HCEC 1CT (cell line): ENCODE data around the gene CASK.
A peak's percentile ranks its signal among the peaks of the same experiment; 100 is the strongest.

Experiments
- DNase-seq: peaks from one replicate; pipeline ENCODE4 v3.0.0-alpha.2; 2017

Gene CASK

GRCh38 chrX:41824551-41824950 is 98.8 kb downstream of the CASK start:
- DNase-seq: peak; percentile 73

DNA sequence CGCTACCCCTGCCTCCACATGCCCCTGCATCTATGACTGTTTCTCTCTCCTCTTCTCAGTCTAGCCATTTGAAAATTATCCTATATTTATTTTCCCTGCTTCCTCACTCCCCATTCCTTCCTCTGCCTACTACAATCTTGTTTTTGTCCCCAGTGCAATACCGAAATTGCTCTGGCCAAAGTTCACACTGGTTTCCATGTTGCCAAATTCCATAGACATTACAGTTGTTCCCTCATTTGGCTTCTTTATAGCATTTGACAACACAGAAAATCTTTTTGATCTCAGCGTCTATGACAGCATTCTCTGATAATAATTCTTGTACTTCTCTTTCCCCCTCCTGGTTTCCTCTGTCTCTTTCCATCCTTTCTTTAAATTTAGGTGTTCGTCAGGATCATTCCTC is 100.0 kb downstream of the CASK start:
- peak; percentile 36 for DNase-seq

GRCh38 chrX:41822892-41823291 is 100.5 kb downstream of the CASK start:
- DNase-seq: no peak

DNA sequence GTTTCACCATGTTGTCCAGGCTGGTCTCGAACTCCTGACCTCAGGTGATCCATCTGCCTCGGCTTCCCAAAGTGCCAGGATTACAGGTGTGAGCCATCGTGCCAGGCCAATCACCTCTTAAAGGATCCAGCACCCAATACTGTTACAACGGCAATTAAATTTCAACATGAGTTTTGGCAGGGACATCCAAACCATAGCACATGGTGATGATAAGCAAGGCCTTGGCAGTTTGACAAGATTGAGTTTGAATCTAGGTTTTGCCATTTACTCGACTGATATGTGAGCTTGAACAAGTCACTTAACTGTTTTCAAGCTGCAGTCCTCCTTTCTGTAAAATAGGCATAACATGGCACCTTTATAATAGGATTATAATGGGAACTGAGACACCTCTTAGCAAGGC is 115.3 kb downstream of the CASK start:
- DNase-seq: no peak

DNA sequence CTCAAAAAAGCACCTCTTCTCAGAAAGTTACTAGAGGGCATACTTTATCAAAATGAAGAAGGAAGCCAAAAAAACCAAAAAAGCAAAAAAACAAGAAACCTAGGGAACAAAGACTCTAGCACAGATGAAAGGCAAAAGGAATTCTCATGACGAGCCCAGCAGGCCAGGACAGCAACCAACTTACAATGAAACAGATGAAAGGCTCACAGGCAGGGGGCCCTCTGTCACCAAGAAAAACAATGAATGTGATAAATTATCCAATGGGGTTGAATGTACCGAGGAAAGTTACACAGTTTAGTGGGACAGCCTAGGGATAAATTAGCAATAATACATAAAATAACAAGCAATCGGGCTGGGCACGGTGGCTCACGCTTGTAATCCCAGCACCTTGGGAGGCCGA is 120.4 kb downstream of the CASK start:
- DNase-seq: no peak

DNA sequence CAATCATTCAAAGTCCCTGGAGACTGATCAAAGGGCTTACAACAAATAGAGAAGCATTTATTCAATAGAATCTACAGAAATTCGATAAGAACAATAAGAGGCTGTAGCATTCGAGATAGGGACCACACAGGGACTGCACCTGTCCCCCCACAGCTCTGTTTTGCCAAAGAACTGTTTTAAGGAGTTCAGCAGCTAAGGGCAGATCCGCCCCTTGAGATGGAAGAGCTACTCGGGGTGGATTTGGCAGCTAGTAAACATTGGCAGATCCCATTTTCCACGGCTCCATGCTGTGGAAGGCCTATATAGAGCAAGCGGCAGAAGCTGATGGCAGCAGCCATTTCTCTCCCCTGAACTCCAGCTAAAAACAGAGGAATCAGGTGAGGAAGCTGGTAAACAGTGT is 123.7 kb downstream of the CASK start:
- no peak for DNase-seq

DNA sequence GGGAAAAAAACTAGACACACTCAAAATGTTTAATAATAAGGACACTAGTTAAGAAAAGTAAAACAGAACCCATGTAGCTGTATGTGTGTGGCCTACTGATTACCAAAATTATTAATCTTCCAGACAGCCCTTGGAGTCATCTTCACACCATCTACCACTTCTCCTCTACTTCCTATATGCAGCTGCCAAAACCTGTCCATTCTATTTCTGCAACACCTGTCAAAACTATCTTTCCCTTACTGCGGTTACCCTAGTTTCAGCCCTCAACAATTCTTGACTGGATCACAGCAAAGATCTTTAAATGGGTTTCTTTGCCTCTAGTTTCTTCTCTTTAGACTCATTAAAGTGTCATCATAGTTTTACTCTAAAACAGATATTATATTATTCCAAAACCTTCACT is 126.8 kb downstream of the CASK start:
- no peak for DNase-seq

DNA sequence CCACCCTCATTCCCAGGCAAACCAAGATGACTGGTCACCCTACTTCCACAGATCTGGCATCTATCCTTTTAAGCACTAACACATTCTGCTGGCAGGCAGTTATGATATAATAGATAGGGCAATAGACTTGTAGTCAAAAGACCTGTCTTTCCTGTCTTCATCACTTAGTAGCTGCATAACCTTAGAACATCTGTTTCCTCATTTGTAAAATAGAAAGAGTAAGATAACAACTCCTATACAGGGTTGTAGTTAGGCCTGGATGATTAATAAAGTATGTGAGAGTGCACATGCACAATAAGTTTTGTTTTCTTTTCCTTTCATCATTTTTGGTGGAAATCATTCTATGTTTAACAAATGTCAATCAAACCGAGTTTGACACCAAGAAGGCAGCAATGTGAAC is 127.3 kb downstream of the CASK start:
- DNase-seq: no peak

- DNase-seq: no peak
These were observed 134.0 kb downstream of the CASK start for GRCh38 chrX:41789374-41789773.

DNA sequence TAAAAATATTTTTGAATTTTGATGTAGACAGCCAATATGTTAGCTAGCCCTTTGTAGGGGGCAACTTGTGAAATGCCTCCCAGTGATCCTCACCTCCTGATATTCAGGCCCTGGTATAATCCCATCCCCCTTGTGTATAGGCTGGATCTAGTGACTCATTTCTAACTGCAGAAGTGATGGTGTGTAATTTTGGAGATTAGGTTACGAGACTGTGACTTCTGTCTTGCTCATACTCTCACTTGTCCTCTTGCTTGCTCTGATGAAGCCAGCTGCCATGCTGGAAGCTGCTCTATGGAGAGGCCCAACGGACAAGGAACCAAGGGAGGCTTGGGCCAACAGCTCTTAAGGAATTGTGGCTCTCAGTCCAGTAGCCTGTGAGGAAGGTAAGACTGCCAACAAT is 137.7 kb downstream of the CASK start:
- peak; percentile 62 for DNase-seq

DNA sequence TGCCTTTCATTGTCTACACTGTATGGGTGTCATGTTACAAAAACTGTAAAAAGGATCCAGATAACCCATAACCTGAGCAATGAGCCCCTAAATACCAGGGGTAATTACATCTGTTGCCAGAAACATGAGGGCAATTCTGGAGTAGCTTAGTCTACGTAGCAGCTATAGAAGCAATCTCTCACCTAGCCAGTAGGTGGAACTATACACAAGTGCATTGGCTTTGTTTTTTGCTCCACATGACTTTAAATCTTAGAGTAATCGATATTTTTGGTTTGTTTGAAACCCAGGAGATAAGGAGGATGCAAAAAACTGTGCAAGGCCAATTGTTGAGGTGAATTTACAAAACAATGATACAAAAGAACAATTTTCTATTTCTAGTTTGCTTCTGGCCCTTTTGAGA is 141.9 kb downstream of the CASK start:
- peak; percentile 18 for DNase-seq

- DNase-seq: no peak
These were observed 143.4 kb downstream of the CASK start for GRCh38 chrX:41779941-41780340.

GRCh38 chrX:41779030-41779564 is 144.3 kb downstream of the CASK start:
- DNase-seq: peak; percentile 85

DNA sequence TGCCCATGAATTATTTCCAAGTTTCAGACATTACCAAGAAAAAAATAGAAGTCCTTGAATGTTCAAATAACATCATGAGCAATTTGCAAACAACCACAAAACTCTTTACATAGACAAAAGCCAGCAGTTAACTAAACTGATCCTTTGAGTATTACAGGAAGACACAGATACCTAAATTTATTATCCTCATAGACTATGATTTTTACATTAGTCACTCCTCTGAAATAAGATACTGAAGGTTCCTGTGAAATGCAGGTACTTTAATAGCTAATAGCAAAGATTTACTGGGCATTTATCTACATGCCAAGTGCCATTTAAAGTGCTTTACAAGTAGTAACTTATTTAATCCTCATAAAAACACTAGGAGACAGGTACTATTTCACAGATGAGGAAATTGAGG is 161.7 kb downstream of the CASK start:
- DNase-seq: no peak

- no peak for DNase-seq
These were observed 162.2 kb downstream of the CASK start for GRCh38 chrX:41761169-41761568.

DNA sequence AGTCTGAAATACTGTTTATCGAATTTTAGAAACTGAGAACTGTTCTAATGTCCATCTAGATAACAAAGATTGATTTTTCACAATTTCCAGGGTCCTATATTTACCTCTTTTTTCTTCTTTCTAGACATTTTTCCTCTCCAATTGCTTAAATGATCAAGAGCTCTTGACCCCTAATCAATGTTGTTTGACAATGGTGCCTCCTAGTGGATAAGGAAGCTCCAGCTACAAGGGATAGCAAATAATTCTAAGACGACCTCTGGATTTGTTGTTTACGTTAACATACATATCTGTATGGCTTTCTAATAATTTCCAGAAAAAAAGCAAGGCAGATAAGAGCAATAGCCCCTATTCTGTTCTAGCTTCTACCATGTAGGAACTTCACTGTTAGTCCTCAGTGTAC is 163.5 kb downstream of the CASK start:
- DNase-seq: peak; percentile 9

DNA sequence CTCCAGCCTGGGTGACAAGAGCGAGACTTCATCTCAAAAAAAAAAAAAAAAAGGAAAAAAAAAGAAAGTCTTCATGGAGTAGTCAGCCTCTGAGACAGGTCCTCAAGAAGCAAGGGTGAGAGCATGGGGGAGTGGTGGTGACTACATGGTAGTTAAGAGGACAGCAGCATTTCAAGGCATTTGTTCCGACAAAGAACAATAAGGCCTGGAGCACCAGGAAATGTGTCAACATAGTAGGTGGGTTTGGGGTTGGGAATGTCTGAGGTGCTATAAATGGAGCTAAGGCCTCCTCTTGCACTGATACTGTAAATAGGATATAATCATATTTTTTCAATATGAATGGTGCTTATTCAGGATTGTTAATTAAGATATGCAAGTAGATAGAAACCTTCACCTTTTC is 165.0 kb downstream of the CASK start:
- DNase-seq: no peak

GRCh38 chrX:41750716-41751115 is 172.6 kb downstream of the CASK start:
- no peak for DNase-seq

DNA sequence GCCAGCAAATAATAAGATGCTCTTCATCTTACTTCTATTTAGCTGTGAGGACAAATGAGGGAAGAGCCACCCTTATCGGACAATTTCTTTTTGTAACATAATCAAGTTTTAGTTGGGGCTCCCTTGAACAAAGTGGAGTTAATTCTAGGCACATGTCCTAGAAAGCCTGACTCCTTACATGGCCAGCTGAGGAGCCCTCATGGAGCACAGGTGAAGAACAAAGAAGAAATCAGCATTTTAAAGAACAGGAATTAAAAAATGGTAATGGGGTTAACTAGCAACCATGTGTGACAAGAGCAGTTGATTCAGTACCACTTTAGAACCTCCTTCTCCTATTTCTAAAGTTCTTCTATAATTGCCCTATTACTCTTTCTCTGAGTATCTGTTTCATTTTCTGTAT is 183.5 kb downstream of the CASK start:
- DNase-seq: no peak

DNA sequence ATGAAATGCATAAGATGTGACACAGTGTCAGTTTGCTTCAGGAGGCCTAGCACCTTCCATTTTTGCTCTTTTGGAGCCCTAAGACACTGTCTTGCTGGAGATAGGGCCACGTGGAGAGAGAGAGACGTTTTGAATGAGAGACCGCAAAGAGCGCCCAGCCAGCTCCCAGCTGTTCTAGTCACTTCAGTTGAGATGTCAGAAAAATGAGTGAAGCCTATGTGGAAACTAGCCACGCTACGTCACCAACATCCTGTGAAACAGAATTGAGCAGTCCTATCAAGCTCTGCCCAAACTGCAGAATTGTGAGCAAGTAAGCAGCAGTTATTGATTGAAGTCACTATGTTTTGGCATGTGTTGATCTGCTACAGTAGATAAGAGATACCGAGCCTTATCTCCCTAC is 186.3 kb downstream of the CASK start:
- DNase-seq: no peak

DNA sequence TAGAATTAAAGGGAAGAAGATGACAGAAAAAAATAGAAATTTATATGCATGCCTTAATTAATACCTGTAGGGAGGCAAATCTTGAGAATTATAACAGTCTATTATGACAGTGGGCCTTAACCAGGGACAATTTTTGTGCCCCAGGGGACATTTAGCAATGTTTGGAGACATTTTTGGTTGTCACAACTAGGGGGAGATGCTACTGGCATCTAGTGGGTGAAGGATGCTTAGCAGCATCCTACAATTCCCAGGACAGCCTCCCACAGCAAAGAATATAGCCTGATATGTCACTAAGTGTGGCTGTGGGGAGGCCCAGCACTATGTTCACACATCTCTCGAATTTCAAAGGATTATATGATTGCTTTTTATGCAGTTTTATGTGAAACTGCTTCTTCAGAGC is 188.8 kb downstream of the CASK start:
- peak; percentile 7 for DNase-seq

GRCh38 chrX:41733939-41734338 is 189.4 kb downstream of the CASK start:
- no peak for DNase-seq

DNA sequence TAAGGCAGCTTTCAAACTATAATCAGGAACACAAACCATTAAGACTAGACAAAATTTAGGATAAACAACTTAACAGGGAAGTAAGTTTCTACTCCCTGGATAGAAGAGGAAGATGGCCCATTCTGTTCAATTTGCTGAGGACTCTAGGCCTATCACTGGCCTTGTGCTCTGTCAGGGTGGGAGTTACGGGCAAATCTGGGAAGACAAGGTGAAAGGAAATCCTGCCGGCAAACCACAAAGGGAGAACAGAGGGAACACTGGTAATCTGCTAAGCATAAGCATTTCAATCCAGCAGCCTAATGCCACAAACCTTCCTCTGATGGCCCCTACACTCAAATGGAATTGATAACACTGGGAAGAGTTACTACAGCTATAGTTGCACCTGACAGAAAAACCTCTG is 191.1 kb downstream of the CASK start:
- no peak for DNase-seq

DNA sequence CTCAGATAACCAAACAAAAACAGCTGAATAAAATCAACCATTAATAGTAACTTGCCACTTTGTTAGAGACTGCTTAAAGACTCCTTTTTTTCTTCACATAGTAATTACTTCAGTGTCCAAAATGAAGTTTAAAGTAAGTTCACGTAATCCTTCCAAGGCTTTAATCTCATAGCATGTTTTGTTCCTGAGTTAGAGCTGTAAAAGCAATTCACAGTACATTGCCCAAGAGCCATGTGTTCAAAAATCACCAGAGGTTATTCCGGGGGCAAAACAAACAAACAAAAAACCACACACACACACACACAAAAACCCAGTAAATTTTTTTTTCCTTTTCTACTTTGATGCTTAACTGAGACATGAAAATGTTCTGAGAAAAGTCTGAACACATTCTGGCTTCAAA is 193.3 kb downstream of the CASK start:
- peak; percentile 30 for DNase-seq

- no peak for DNase-seq
These were observed 195.2 kb downstream of the CASK start for GRCh38 chrX:41728125-41728524.

- DNase-seq: no peak
These were observed 199.5 kb downstream of the CASK start, which contains the start of gene GPR82 for GRCh38 chrX:41723826-41724225. GPR82 (plus strand) TSS chrX:41724181; CDS start chrX:41727027, 2,846 bp downstream.
